Measurements from ENCODE around the gene SEMA7A.

DNA sequence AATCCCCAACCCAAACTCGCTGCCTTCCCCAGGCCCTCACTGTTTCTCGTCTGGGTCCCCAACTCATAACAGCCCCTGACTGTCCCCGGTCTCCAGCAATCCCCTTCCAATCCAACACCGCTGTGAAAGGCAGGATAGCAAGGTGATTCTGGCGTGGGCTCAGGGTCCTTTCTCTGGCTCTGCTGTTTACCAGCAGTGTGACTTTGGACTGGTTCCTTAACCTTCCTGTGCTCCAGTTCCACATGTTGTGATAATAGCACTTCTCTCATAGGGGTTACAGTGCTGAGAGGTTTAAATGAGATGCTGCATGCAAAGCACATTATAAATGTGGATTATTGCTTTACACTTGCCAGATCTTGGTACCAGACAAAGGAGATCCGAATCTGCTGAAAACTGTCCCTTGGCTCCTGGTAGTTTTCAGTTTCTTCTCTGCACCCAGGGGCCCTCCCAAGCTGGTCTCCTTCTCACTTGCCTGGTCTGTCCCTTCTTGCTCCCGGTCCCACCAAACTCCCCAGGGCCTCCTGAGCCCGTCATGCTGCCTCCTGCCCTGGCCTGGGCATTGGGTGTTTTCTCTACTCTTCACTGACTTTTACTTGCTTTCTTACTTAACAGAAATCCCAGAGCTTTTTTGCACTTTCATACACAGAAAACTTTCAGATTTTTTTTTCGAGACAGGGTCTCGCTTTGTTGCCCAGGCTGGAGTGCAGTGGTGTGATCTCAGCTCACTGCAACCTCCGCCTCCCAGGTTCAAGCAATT is 39.5 kb downstream of the SEMA7A start:
- TF ChIP-seq, protein P1, sequence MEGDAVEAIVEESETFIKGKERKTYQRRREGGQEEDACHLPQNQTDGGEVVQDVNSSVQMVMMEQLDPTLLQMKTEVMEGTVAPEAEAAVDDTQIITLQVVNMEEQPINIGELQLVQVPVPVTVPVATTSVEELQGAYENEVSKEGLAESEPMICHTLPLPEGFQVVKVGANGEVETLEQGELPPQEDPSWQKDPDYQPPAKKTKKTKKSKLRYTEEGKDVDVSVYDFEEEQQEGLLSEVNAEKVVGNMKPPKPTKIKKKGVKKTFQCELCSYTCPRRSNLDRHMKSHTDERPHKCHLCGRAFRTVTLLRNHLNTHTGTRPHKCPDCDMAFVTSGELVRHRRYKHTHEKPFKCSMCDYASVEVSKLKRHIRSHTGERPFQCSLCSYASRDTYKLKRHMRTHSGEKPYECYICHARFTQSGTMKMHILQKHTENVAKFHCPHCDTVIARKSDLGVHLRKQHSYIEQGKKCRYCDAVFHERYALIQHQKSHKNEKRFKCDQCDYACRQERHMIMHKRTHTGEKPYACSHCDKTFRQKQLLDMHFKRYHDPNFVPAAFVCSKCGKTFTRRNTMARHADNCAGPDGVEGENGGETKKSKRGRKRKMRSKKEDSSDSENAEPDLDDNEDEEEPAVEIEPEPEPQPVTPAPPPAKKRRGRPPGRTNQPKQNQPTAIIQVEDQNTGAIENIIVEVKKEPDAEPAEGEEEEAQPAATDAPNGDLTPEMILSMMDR (IDR thresholded peaks at IDR 0.05; ENCODE audit: low read depth, low read length), result no peak
- no peak for TF ChIP-seq POLR2A (IDR thresholded peaks at IDR 0.05; ENCODE audit: extremely low read depth, insufficient read length)
